Ishikawa (cell line): ENCODE data around the gene HMX1.

Source experiments
- CEBPB ChIP-seq: IDR thresholded peaks from 2 replicates; pipeline ENCODE4 v1.6.1; 2012
- CREB1 ChIP-seq: IDR thresholded peaks from 2 replicates; pipeline ENCODE4 v1.6.1; 2012; ENCODE audit warnings: low read depth
- EGR1 ChIP-seq: IDR thresholded peaks from 2 replicates; pipeline ENCODE4 v1.6.1; 2012
- EP300 ChIP-seq: IDR thresholded peaks from 2 replicates; pipeline ENCODE4 v1.6.1; 2012; ENCODE audit warnings: borderline replicate concordance
- FOXM1 ChIP-seq: IDR thresholded peaks from 2 replicates; pipeline ENCODE4 v1.6.1; 2012; ENCODE audit warnings: low read depth, borderline replicate concordance
- NFIC ChIP-seq: IDR thresholded peaks from 2 replicates; pipeline ENCODE4 v1.6.1; 2012
- RAD21 ChIP-seq: IDR thresholded peaks from 2 replicates; pipeline ENCODE4 v1.6.1; 2012; ENCODE audit warnings: low read depth
- TAF1 ChIP-seq: IDR thresholded peaks from 2 replicates; pipeline ENCODE4 v1.6.1; 2012; ENCODE audit warnings: low read depth, mild to moderate bottlenecking
- TCF12 ChIP-seq: IDR thresholded peaks from 2 replicates; pipeline ENCODE4 v1.6.1; 2012; ENCODE audit warnings: low read depth
- TEAD4 ChIP-seq: IDR thresholded peaks from 2 replicates; pipeline ENCODE4 v1.6.1; 2012
- YY1 ChIP-seq: IDR thresholded peaks from 2 replicates; pipeline ENCODE4 v1.6.1; 2012; ENCODE audit warnings: low read depth
- ZBTB7A ChIP-seq: IDR thresholded peaks from 2 replicates; pipeline ENCODE4 v1.6.1; 2012; ENCODE audit warnings: low read depth
- TF ChIP-seq, protein P1 (sequence below): IDR thresholded peaks from 2 replicates; pipeline ENCODE4 v1.6.1; 2012; ENCODE audit warnings: low read depth, mild to moderate bottlenecking
- TF ChIP-seq, protein P2 (sequence below): IDR thresholded peaks from 2 replicates; pipeline ENCODE4 v1.6.1; 2012
- TF ChIP-seq, protein P3 (sequence below): IDR thresholded peaks from 2 replicates; pipeline ENCODE4 v1.6.1; 2012

Gene HMX1

DNA sequence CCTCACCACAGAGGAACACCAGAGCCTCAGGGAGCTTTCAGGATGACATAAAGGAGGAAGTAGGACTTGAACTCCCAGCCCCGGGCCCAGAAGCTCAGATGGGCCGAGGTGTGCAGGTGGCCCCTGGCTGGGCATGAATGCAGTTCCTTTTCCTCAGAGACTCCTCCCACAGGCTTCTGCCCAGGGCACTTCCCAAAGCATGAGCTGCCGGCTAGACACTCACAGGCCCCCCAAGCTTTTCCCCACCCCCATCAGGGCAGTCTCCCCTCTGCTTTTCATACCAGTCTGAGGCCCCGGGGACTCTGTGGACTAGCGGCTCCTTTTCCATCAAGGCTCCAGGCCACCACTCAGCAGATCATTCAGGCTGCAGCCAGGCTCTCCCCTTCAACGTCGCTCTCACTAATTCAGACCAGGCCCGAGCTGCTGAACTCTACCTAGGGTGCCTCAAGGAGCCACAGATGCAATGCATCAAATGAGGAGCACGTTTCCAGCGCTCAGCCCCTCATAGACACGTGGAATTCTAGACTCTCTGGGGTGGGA, 36.9 kb downstream of the HMX1 start:
- TF ChIP-seq FOXM1 (no peak), YY1 (no peak), CEBPB (no peak), TAF1 (no peak), ZBTB7A (no peak), RAD21 (no peak), EP300 (no peak), TCF12 (no peak), CREB1 (no peak), TEAD4 (no peak), NFIC (no peak), EGR1 (no peak)
- TF ChIP-seq, protein P1, sequence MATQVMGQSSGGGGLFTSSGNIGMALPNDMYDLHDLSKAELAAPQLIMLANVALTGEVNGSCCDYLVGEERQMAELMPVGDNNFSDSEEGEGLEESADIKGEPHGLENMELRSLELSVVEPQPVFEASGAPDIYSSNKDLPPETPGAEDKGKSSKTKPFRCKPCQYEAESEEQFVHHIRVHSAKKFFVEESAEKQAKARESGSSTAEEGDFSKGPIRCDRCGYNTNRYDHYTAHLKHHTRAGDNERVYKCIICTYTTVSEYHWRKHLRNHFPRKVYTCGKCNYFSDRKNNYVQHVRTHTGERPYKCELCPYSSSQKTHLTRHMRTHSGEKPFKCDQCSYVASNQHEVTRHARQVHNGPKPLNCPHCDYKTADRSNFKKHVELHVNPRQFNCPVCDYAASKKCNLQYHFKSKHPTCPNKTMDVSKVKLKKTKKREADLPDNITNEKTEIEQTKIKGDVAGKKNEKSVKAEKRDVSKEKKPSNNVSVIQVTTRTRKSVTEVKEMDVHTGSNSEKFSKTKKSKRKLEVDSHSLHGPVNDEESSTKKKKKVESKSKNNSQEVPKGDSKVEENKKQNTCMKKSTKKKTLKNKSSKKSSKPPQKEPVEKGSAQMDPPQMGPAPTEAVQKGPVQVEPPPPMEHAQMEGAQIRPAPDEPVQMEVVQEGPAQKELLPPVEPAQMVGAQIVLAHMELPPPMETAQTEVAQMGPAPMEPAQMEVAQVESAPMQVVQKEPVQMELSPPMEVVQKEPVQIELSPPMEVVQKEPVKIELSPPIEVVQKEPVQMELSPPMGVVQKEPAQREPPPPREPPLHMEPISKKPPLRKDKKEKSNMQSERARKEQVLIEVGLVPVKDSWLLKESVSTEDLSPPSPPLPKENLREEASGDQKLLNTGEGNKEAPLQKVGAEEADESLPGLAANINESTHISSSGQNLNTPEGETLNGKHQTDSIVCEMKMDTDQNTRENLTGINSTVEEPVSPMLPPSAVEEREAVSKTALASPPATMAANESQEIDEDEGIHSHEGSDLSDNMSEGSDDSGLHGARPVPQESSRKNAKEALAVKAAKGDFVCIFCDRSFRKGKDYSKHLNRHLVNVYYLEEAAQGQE = no peak
- TF ChIP-seq, protein P2, sequence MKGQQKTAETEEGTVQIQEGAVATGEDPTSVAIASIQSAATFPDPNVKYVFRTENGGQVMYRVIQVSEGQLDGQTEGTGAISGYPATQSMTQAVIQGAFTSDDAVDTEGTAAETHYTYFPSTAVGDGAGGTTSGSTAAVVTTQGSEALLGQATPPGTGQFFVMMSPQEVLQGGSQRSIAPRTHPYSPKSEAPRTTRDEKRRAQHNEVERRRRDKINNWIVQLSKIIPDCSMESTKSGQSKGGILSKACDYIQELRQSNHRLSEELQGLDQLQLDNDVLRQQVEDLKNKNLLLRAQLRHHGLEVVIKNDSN = no peak
- TF ChIP-seq, protein P3, sequence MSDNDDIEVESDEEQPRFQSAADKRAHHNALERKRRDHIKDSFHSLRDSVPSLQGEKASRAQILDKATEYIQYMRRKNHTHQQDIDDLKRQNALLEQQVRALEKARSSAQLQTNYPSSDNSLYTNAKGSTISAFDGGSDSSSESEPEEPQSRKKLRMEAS = no peak

DNA sequence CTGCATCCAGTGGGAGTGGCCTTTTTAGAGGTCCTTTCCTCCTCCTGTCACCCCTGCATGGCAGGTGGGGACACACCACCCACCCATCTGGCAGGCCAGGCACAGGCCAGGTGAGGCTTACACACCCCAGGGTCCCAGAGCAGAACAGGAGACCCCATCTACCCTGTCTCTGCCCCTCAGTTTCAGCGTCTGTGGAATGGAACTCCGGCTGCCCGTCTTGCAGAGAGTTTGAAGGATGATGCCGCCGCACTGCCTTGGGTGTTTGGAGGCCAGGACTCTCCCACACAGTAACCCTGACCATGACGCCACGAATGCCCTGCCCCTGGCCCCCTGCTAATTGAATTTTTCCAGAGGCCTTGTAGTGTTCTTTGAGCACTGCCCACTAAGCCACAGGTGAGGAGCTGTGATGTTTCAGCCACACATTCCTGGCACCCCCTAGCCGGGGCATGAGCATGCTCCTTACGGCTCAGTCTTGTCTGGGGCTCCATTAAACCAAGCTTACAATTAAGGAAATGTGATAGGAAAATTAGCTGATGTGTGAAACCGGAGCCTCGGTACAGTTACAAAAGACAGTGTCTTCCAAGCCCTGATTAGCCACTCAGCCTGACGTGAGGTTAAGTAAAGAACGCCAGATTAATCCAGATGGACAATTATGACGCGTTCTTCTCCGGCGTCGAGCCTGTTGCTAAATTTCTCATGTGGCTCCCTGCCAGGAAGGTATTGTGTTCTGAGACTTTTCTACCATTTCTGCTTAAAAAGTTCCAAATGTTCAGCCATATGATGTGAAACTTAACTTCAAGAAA, 39.3 kb downstream of the HMX1 start:
- TF ChIP-seq CREB1 = no peak
- no peak for TF ChIP-seq EP300
- no peak for TF ChIP-seq TAF1
- TF ChIP-seq ZBTB7A = no peak
- TF ChIP-seq EGR1 = no peak
- no peak for TF ChIP-seq CEBPB
- TF ChIP-seq RAD21 = no peak

DNA sequence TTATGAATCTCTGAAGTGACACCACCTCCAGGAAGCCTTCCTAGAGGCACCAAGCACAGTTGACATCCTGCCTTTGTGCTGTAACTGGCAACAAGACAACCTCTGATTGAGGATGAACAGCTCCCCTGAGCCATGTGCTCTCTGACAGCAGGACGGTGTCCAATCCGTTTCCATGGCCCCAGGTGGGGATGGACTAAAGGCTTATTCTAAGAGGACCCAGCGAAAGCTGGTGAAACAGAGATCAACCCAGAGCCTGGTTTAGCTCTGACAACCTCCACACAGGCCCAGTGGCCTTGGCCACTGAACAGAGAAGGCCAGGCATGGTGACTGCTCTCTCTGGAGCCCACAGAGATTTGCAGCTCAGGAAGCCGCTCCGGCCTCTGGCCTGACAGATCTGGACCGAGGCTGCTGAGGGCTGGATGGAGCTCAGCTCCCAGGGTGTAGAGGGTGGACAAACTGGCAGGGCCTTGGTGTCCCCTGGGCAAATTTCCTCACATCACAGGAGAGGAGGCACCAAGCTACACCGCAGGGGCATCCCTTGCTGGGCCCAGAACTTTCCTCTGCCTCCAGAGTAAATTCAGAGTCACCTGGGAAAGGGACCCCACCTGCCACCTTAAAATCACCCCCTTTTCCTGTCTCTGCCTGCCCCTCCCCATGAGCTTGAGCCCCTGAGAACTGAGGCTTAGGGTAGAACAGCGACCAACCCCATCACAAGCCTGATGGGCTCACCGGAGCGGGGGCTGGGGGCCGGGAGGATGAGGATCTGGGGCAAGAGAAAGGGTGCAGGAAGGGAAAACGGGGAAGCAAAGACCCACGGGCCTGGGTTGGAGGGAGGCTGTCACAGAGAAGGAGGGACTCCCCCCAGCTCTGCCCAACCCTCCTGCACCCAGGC, 40.2 kb downstream of the HMX1 start:
- TF ChIP-seq CREB1 (no peak), RAD21 (no peak)

DNA sequence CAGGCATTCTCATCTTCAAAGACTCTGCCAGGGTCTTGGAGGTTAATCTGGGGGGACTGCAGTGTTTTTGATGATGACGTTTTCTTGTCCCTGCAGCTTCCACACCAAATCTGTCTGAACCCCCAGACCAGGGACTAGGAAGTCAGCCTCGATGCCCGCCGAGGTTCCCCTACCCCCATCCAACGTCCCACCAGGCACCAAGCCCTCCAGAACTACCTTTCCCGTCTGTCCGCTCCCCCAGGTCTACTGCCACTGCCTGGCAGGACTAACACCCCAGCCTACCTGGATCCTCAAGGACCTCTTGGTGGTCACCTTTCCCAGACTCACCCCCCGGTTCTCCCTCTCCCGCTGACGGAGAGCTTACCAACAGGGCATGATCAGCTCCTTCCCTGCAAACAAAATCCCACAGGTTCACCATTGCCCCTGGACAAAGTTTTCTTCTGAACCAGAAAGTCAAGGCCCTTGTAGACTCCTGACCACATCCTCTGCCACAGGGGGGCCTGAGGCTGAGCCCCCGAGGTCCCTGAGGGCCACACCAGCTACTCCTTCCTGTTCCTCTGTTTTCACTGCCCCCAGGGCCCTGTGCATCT, 40.9 kb downstream of the HMX1 start:
- TF ChIP-seq TEAD4 = no peak
- TF ChIP-seq, protein P1 = no peak

DNA sequence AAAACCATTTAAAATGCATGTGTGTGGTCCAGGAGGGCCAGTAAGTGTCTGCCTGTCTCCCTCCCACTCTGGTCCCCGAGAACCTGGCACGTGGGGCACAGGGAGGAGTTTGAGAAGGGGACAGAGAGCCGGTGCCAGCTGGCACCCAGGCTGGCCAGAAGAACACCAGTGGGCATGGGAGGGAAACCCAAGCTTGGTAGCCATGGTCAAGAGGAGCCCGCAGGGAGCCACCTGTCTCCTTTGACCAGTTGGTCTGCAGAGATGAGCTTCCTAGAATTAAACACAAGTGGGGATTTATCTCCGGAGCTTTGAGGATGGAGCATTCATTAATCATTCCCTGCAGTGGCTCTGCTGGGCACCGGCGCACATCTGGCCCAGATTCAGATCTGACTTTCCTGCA, 41.6 kb downstream of the HMX1 start:
- TF ChIP-seq, protein P2 = no peak
- no peak for TF ChIP-seq TEAD4
- TF ChIP-seq, protein P1 = no peak
- TF ChIP-seq RAD21 = no peak
- TF ChIP-seq CREB1 = no peak
- TF ChIP-seq EGR1 = no peak
- TF ChIP-seq, protein P3 = no peak
- no peak for TF ChIP-seq NFIC
- TF ChIP-seq TCF12 = no peak
- TF ChIP-seq EP300 = no peak
